HG02623 (cell line): ENCODE data around the gene LCP1.
A peak's percentile ranks its signal among the peaks of the same experiment; 100 is the strongest.

Source experiments
- ATAC-seq: cut with Tn5 transposase; IDR thresholded peaks from one replicate; pipeline ENCODE4 v1.9.1; 2021; ENCODE audit warnings: moderate library complexity; ENCODE audit not compliant: unreplicated experiment

Gene LCP1

GRCh38 chr13:46131705-46132104 lies 50.3 kb downstream of the LCP1 start:
- no peak for ATAC-seq

- ATAC-seq = no peak
Measured at GRCh38 chr13:46129955-46130618, 51.9 kb downstream of the LCP1 start.

GRCh38 chr13:46129124-46129523 lies 52.9 kb downstream of the LCP1 start:
- ATAC-seq = no peak

- no peak for ATAC-seq
Measured at GRCh38 chr13:46127358-46128023, 54.5 kb downstream of the LCP1 start.

GRCh38 chr13:46126552-46127357 lies 55.2 kb downstream of the LCP1 start:
- peak; percentile 65 for ATAC-seq

- no peak for ATAC-seq
Measured at GRCh38 chr13:46126056-46126455, 55.9 kb downstream of the LCP1 start.

GRCh38 chr13:46124967-46125933 lies 56.7 kb downstream of the LCP1 start:
- no peak for ATAC-seq

GRCh38 chr13:46124531-46124966 lies 57.4 kb downstream of the LCP1 start:
- ATAC-seq = no peak

- no peak for ATAC-seq
Measured at GRCh38 chr13:46122304-46122703, 59.7 kb downstream of the LCP1 start.

GRCh38 chr13:46121597-46122163 lies 60.3 kb downstream of the LCP1 start:
- ATAC-seq = no peak

GRCh38 chr13:46121033-46121432 lies 60.9 kb downstream of the LCP1 start:
- ATAC-seq = no peak

- ATAC-seq = no peak
Measured at GRCh38 chr13:46119883-46120614, 61.9 kb downstream of the LCP1 start.

- no peak for ATAC-seq
Measured at GRCh38 chr13:46116653-46117502, 65.1 kb downstream of the LCP1 start.

- ATAC-seq = no peak
Measured at GRCh38 chr13:46114613-46115012, 67.4 kb downstream of the LCP1 start.

GRCh38 chr13:46113596-46113995 lies 68.4 kb downstream of the LCP1 start:
- ATAC-seq = no peak

GRCh38 chr13:46111151-46111550 lies 70.8 kb downstream of the LCP1 start:
- no peak for ATAC-seq

GRCh38 chr13:46109451-46109850 lies 72.5 kb downstream of the LCP1 start:
- ATAC-seq = no peak

GRCh38 chr13:46106839-46107371 lies 75.1 kb downstream of the LCP1 start:
- no peak for ATAC-seq
